DOHH2 (cell line): ENCODE results near the gene CIAO2A.

Experiments used
- H3F3A ChIP-seq: fragments of 200-600 bp; sonication (generic), shearing (Covaris generic); 2 replicates; pipeline ENCODE4 v1.6.0; 2016; ENCODE audit warnings: antibody characterized with exemption, mild to moderate bottlenecking; ENCODE audit not compliant: control insufficient read depth, insufficient read depth
- H3K27ac ChIP-seq: fragments of 200-600 bp; sonication (generic); 2 replicates; pipeline ENCODE4 v1.5.1; 2014; ENCODE audit warnings: low read depth, mild to moderate bottlenecking, low read length, moderate library complexity
- H3K27me3 ChIP-seq: fragments of 200-600 bp; sonication (generic); 2 replicates; pipeline ENCODE4 v1.6.1; 2014; ENCODE audit warnings: mild to moderate bottlenecking, low read length, mixed read lengths; ENCODE audit not compliant: control insufficient read depth
- H3K36me3 ChIP-seq: fragments of 200-600 bp; sonication (generic); 2 replicates; pipeline ENCODE4 v1.6.1; 2014; ENCODE audit warnings: mild to moderate bottlenecking, low read length, moderate library complexity, mixed read lengths; ENCODE audit not compliant: control insufficient read depth
- H3K4me1 ChIP-seq: fragments of 200-600 bp; sonication (generic); 2 replicates; pipeline ENCODE4 v1.6.1; 2014; ENCODE audit warnings: mild to moderate bottlenecking, low read length, mixed read lengths; ENCODE audit not compliant: control insufficient read depth
- H3K4me2 ChIP-seq: fragments of 200-600 bp; sonication (generic); 2 replicates; pipeline ENCODE4 v1.6.0; 2014; ENCODE audit warnings: mild to moderate bottlenecking, low read length, moderate library complexity
- H3K4me3 ChIP-seq: fragments of 200-600 bp; sonication (generic); 2 replicates; pipeline ENCODE4 v1.5.1; 2014; ENCODE audit warnings: mild to moderate bottlenecking, low read length, mixed read lengths
- H3K79me2 ChIP-seq: fragments of 200-600 bp; sonication (generic); 2 replicates; pipeline ENCODE4 v1.6.1; 2014; ENCODE audit warnings: mild to moderate bottlenecking, low read length, mixed read lengths; ENCODE audit not compliant: control insufficient read depth
- H3K9me2 ChIP-seq: fragments of 200-600 bp; sonication (generic); replicated peaks from 2 replicates; pipeline ENCODE4 v1.6.1; 2014; ENCODE audit warnings: mild to moderate bottlenecking, low read length, mixed read lengths; ENCODE audit not compliant: control insufficient read depth
- H3K9me3 ChIP-seq: fragments of 200-600 bp; sonication (generic); 2 replicates; pipeline ENCODE4 v1.6.1; 2014; ENCODE audit warnings: antibody characterized with exemption, low read length, mixed read lengths; ENCODE audit not compliant: control insufficient read depth, insufficient read depth
- H4K20me1 ChIP-seq: fragments of 200-600 bp; sonication (generic); 2 replicates; pipeline ENCODE4 v1.6.0; 2014; ENCODE audit warnings: low read depth, mild to moderate bottlenecking, antibody characterized with exemption, low read length, moderate library complexity; ENCODE audit not compliant: control insufficient read depth, insufficient read depth
- CTCF ChIP-seq: fragments of 200-600 bp; sonication (generic); IDR thresholded peaks from one replicate; pipeline ENCODE4 v1.5.1; 2014; ENCODE audit warnings: antibody characterized with exemption, mild to moderate bottlenecking, low read depth, low read length; ENCODE audit not compliant: poor library complexity, severe bottlenecking
- EZH2phosphoT487 ChIP-seq: fragments of 200-600 bp; sonication (generic); IDR thresholded peaks from 2 replicates; pipeline ENCODE4 v1.6.1; 2017; ENCODE audit warnings: borderline replicate concordance, mild to moderate bottlenecking, antibody characterized with exemption, low read length, moderate library complexity, mixed read lengths

The CIAO2A gene

GRCh38 chr15:64131547-64131946 is 37.9 kb upstream of the CIAO2A start:
- no peaks in the 10 kb centered on the region for H3K79me2 ChIP-seq
- H3K9me3 ChIP-seq: no peaks in the 10 kb centered on the region
- TF ChIP-seq CTCF: no peak
- TF ChIP-seq EZH2phosphoT487: no peak
- no peaks in the 10 kb centered on the region for H3K4me1 ChIP-seq
- no peaks in the 10 kb centered on the region for H3F3A ChIP-seq
- no peaks in the 10 kb centered on the region for H4K20me1 ChIP-seq
- H3K9me2 ChIP-seq: no peaks in the 10 kb centered on the region
- no peaks in the 10 kb centered on the region for H3K27me3 ChIP-seq
- H3K36me3 ChIP-seq: peaks cover 82% of the 10 kb centered on the region
- no peak overlapping the region for H3K4me2 ChIP-seq
- no peak overlapping the region for H3K4me3 ChIP-seq
- no peak overlapping the region for H3K27ac ChIP-seq

GRCh38 chr15:64130159-64130558 is 36.5 kb upstream of the CIAO2A start:
- Histone ChIP-seq H3K27ac (no peak overlapping the region), H4K20me1 (no peaks in the 10 kb centered on the region), H3K9me2 (no peaks in the 10 kb centered on the region), H3K36me3 (peaks cover 77% of the 10 kb centered on the region), H3K4me2 (no peak overlapping the region), H3K4me1 (no peaks in the 10 kb centered on the region), H3K27me3 (no peaks in the 10 kb centered on the region), H3K79me2 (no peaks in the 10 kb centered on the region), H3F3A (no peaks in the 10 kb centered on the region), H3K4me3 (no peak overlapping the region), H3K9me3 (no peaks in the 10 kb centered on the region)
- TF ChIP-seq EZH2phosphoT487 (no peak), CTCF (no peak)

GRCh38 chr15:64127521-64128270 is 34.1 kb upstream of the CIAO2A start:
- H3K4me1 ChIP-seq: no peaks in the 10 kb centered on the region
- H3K79me2 ChIP-seq: no peaks in the 10 kb centered on the region
- H3K27me3 ChIP-seq: no peaks in the 10 kb centered on the region
- H3K4me3 ChIP-seq: no peak overlapping the region
- no peak overlapping the region for H3K4me2 ChIP-seq
- no peaks in the 10 kb centered on the region for H4K20me1 ChIP-seq
- H3K27ac ChIP-seq: no peak overlapping the region
- H3K36me3 ChIP-seq: peaks cover 77% of the 10 kb centered on the region
- no peaks in the 10 kb centered on the region for H3F3A ChIP-seq
- TF ChIP-seq EZH2phosphoT487 (no peak), CTCF (no peak)
- H3K9me3 ChIP-seq: no peaks in the 10 kb centered on the region
- no peaks in the 10 kb centered on the region for H3K9me2 ChIP-seq
